HG03060 (cell line): ENCODE measurements around the gene ABCG2.
"Not testable (repeated sequence)": the region's sequence is repeated elsewhere in the genome, so short reads cannot be mapped to it uniquely, and the experiment has no call there.

Experiments
- ATAC-seq: cut with Tn5 transposase; IDR thresholded peaks from one replicate; pipeline ENCODE4 v1.9.1; 2021; ENCODE audit warnings: low read depth, moderate number of reproducible peaks; ENCODE audit not compliant: unreplicated experiment

The ABCG2 gene

DNA sequence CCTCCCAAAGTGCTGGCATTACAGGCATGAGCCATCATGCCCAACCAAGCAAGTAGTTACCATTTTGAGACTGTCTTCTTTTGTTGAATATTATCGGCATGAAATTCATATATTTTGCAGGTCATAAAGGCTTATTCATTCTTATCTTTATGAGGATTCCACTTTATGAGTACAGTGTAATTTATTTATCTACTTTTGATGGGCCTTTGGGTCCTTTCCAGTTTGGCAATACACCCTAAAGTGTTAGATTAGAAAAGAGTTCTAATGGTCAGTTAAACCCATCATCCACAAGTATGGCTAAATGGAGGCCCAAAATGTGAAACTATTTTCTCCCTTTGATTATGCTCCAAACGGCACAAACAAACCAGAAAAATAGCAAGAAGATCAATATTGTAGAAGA is 10.9 kb upstream of the ABCG2 start:
- ATAC-seq = no peak

DNA sequence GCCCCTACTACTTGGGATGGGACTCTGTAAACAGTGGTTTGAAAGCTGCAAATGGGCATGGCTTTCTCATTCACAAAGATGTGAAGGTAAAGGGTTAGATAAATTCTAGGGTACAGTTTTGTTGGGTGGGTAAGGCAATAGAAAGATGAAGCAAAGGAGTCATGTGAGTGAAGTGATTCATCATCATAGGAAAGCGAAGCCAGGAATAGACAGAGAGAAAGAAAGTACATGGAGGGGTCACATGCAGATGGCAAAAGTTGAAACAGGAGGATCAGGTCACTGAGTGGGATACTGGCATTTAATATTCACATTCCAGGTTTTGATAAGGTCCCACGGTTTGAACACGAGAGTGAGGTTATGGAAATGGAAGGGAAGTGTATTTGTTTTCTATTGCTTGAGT is 8.2 kb upstream of the ABCG2 start:
- ATAC-seq = no peak

- ATAC-seq = no peak
These were observed 4.9 kb upstream of the ABCG2 start for GRCh38 chr4:88163336-88163735.

GRCh38 chr4:88162626-88163025 is 4.2 kb upstream of the ABCG2 start:
- no peak for ATAC-seq

- no peak for ATAC-seq
These were observed 838 bp upstream of the ABCG2 start for GRCh38 chr4:88159229-88159725.

- no peak for ATAC-seq
These were observed 376 bp downstream of the ABCG2 start for GRCh38 chr4:88158038-88158488.

GRCh38 chr4:88152331-88152730 is 6.1 kb downstream of the ABCG2 start:
- not testable (repeated sequence) for ATAC-seq

- ATAC-seq = no peak
These were observed 9.9 kb downstream of the ABCG2 start for GRCh38 chr4:88148560-88148959.

DNA sequence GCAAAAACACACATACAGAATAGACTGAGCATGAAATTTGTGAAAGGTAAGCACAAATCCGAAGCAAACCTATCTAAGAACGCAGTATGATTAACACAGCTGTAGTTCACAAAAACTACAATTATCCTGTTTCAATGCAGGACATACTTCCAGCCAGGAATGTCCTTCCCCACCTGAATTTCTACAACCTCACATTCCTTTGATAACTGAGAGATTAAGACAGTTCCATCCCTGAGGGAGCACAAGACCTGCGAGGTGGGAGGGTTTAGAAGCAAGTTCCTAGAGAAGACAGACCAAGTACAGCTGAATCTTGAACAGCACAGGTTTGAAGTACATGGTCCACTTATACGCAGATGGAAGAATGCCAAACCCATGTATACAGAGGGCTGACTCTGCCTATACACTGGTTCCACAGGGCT is 10.6 kb downstream of the ABCG2 start:
- no peak for ATAC-seq

DNA sequence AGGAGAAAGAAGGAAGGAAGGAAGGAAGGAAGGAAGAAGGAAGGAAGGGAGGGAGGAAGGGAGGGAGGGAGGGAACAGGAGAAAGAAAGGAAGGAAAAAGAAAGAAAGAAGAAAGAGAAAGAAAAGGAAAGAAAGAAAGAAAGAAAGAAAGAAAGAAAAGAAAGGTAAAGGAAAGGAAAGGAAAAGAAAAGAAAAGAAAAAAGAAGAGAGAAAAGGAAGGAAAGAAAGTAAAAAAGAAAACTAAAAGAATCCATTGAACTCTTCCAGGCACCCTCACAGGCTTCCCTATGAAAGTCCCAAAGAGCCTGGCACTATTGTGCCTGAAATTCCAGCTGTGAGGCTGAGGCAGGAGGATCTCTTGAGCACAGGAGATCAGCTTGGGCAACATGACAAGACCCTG is 11.5 kb downstream of the ABCG2 start:
- no peak for ATAC-seq

- no peak for ATAC-seq
These were observed 13.6 kb downstream of the ABCG2 start for GRCh38 chr4:88144866-88145300.

GRCh38 chr4:88144048-88144447 is 14.4 kb downstream of the ABCG2 start:
- ATAC-seq = no peak

DNA sequence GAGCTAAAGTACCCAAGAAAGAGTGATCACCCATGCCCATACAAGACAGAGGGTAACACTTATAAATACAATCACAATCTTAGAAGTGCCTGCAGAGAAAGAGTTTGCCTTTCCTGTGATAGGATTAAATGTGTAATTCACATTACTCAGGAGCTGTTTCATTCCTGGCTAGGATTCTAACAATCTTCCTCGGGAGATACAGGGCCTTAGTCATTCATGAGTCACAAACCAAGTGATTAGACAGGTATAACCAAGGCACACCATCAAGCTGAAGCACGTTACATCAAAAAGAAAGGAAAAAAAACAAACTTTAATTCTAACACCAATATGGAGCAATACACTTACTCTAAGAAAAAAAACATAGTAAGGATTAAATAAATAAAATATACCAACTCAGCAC is 14.9 kb downstream of the ABCG2 start:
- ATAC-seq = no peak

GRCh38 chr4:88138561-88138960 is 19.9 kb downstream of the ABCG2 start:
- no peak for ATAC-seq

DNA sequence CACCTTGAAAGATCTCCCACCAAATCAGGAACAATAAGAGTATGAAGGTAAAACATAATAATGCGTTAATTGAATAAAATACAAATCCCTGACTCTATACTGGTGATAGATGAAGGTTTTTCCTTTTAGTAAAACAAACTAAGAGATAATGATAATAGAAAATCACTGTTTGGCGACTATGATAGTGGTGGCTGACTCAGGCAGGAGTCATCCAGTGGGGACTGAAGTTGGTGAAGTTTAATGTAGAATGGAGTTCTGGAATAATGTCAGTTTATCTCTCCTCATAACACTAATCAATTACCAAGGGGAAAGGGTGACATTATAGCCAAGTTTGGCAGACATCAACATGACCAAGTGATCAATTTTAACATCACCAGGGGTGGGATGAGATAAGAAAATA is 21.3 kb downstream of the ABCG2 start:
- ATAC-seq = no peak

GRCh38 chr4:88136249-88136648 is 22.2 kb downstream of the ABCG2 start:
- ATAC-seq = no peak

GRCh38 chr4:88135356-88135663 is 23.1 kb downstream of the ABCG2 start:
- no peak for ATAC-seq

- ATAC-seq = no peak
These were observed 23.7 kb downstream of the ABCG2 start for GRCh38 chr4:88134536-88135355.

DNA sequence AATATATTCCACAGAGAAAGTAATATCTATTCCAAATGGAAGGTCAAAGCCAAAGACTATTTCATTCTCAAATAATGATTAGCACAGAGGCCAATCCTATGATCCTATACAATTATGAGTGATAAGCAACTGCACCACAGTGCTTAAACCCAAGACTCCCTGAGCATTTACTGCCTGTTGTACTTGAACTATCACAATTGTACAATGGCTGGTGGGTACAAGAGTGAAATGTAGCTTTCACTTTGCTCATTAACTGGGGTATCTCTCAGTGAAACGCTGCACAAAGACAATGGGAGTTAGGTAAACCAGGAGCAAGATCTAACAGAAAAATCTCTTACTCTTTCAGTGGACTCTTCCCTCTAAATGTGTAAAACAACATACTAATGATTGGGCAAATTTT is 24.3 kb downstream of the ABCG2 start:
- ATAC-seq = no peak

DNA sequence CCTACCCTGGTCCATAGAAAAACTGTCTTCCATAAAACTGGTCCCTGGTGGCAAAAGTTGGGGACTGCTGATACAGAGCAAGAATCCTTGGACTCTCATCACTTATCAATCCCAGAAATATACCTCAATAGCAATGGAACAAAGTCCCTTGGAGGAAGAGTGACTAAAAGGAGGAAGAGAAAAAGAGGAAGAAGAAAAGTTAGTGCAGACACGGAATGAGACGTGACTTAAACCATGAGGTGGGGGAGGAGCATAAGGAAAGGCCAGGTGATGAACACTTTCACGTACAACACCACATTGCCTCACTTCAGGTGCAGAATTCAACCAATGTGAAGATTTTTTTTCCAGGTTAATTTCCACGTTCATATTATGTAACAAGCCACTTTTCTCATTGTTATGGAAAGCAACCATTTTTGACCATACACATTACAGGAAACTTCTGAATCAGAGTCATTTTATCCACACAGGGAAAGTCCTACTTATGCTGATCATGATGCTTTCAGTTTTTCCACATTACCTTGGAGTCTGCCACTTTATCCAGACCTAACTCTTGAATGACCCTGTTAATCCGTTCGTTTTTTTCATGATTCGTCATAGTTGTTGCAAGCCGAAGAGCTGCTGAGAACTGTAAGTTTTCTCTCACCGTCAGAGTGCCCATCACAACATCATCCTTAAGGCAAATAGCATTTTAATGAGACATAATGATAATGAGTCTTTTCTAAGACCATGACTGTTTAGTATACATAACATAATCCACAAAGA is 27.7 kb downstream of the ABCG2 start:
- ATAC-seq = no peak

DNA sequence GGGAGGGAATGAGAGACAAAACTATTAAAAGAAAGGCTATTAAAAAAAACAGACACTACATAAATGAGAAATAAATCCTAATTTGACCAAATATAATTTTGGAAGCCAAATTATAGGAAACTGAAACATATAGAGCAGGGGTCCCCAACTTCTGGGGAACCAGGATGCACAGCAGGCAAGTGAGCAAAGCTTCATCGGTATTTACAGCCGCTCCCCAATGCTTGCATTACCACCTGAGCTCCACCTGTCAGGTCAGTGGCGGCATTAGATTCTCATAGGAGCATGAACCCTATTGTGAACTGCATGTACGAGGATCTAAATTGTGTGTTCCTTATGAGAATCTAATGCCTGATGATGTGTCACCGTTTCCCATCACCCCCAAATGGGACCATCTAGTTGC is 28.4 kb downstream of the ABCG2 start:
- ATAC-seq = no peak

GRCh38 chr4:88122260-88122659 is 36.2 kb downstream of the ABCG2 start:
- ATAC-seq = not testable (repeated sequence)
